ENCODE measurements around the gene ANKRD2.

- TF ChIP-seq EZH2 (IDR thresholded peaks at IDR 0.05; ENCODE audit: insufficient read depth, poor library complexity, severe bottlenecking) (no peak), EZH2phosphoT487 (IDR thresholded peaks at IDR 0.05; ENCODE audit: insufficient read depth, low read depth) (no peak)
These were observed 35.3 kb upstream of the ANKRD2 start for GRCh38 chr10:97537186-97537869.

All from GM23248 (cell line).